Lower lobe of right lung (tissue), 2 donors: ENCODE data around the gene COL19A1. TPM values are rescaled to one million over a fixed set of nuclear protein-coding genes. Genes with fewer than 3 reads are reported as not detected.

Source experiments
- ATAC-seq, 2 donors: fragments of 200-7000 bp; cut with Tn5 transposase; one replicate each; pipeline ENCODE4 v1.9.1; 2020 to 2022; ENCODE audit warnings: mild to moderate bottlenecking in 2 of 2, moderate library complexity in 2 of 2
- DNase-seq: peaks from one replicate; pipeline ENCODE4 v3.0.0-alpha.2; 2020
- H3K27ac ChIP-seq: fragments of 200-600 bp; one replicate; pipeline ENCODE4 v1.8.0; 2022
- H3K27me3 ChIP-seq: fragments of 200-600 bp; one replicate; pipeline ENCODE4 v1.8.0; 2022; ENCODE audit warnings: low read depth
- H3K36me3 ChIP-seq: fragments of 200-600 bp; one replicate; pipeline ENCODE4 v1.8.0; 2022; ENCODE audit warnings: mild to moderate bottlenecking
- H3K4me1 ChIP-seq: fragments of 200-600 bp; one replicate; pipeline ENCODE4 v1.8.0; 2022
- H3K4me3 ChIP-seq: fragments of 200-600 bp; one replicate; pipeline ENCODE4 v1.8.0; 2022; ENCODE audit warnings: mild to moderate bottlenecking
- H3K9me3 ChIP-seq: fragments of 200-600 bp; one replicate; pipeline ENCODE4 v1.8.0; 2022
- CTCF ChIP-seq: fragments of 200-600 bp; IDR thresholded peaks from one replicate; pipeline ENCODE4 v1.8.0; 2022; ENCODE audit warnings: antibody characterized with exemption, mild to moderate bottlenecking
- intact Hi-C: fragments of 100-400 bp; cut with DNase I; formaldehyde crosslinking; loops from one replicate; pipeline ENCODE4 v1.11.0; 2022
- total RNA-seq: library from RNA; stranded (reverse); fragmentation: NEBNext Ultra II Directional; extraction: Animal tissue kit (Norgen Biotek cat#: 25700); gene quantifications from one replicate; pipeline ENCODE4 v1.2.1, GENCODE V29; 2021
- donor health status: DM: no; HTN: yes; CAD: no; lungs with severe emphysema.

Gene COL19A1
- total RNA-seq, 1 donor from 2014 or later, result not detected

GRCh38 chr6:70136996-70137395 lies 270.6 kb downstream of the COL19A1 start:
- intact Hi-C loops, result no loop called here
- no peak overlapping the region for H3K27ac ChIP-seq
- ATAC-seq, result no peak

GRCh38 chr6:70140496-70140895 lies 274.1 kb downstream of the COL19A1 start:
- no peak for TF ChIP-seq CTCF
- no peaks in the 10 kb centered on the region for H3K36me3 ChIP-seq
- intact Hi-C loops, result no loop called here
- no peak overlapping the region for H3K27ac ChIP-seq
- H3K9me3 ChIP-seq, result no peaks in the 10 kb centered on the region
- H3K4me1 ChIP-seq, result no peaks in the 10 kb centered on the region
- no peaks in the 10 kb centered on the region for H3K27me3 ChIP-seq
- DNase-seq (no peak), ATAC-seq (no peak)
- no peak overlapping the region for H3K4me3 ChIP-seq

More at GRCh38 chr6:70136996-70137395, 270.6 kb downstream of the COL19A1 start:
- no peak for TF ChIP-seq CTCF
- Histone ChIP-seq H3K9me3 (no peaks in the 10 kb centered on the region), H3K36me3 (no peaks in the 10 kb centered on the region), H3K27me3 (no peaks in the 10 kb centered on the region), H3K4me3 (no peak overlapping the region), H3K4me1 (no peaks in the 10 kb centered on the region)
- DNase-seq, result no peak

- intact Hi-C loops, result no loop called here
- no peaks in the 10 kb centered on the region for H3K4me1 ChIP-seq
- no peak for TF ChIP-seq CTCF
- DNase-seq, result no peak
- H3K9me3 ChIP-seq, result no peaks in the 10 kb centered on the region
- H3K4me3 ChIP-seq, result no peak overlapping the region
- no peak for ATAC-seq
- no peak overlapping the region for H3K27ac ChIP-seq
- H3K36me3 ChIP-seq, result no peaks in the 10 kb centered on the region
- H3K27me3 ChIP-seq, result no peaks in the 10 kb centered on the region
Measured at GRCh38 chr6:70142034-70142433, 275.7 kb downstream of the COL19A1 start.

- no peaks in the 10 kb centered on the region for H3K4me1 ChIP-seq
- H3K27me3 ChIP-seq, result no peaks in the 10 kb centered on the region
- H3K9me3 ChIP-seq, result no peaks in the 10 kb centered on the region
- TF ChIP-seq CTCF, result no peak
- DNase-seq (no peak), ATAC-seq (no peak)
- H3K36me3 ChIP-seq, result no peaks in the 10 kb centered on the region
- intact Hi-C loops, result no loop called here
- H3K27ac ChIP-seq, result no peak overlapping the region
- no peak overlapping the region for H3K4me3 ChIP-seq
Measured at GRCh38 chr6:70145178-70145577, 278.8 kb downstream of the COL19A1 start.

- Histone ChIP-seq H3K9me3 (no peaks in the 10 kb centered on the region), H3K4me1 (no peaks in the 10 kb centered on the region), H3K27me3 (no peaks in the 10 kb centered on the region), H3K4me3 (no peak overlapping the region), H3K36me3 (no peaks in the 10 kb centered on the region), H3K27ac (no peak overlapping the region)
- DNase-seq (no peak), ATAC-seq (no peak)
- intact Hi-C loops, result no loop called here
- TF ChIP-seq CTCF, result no peak
Measured at GRCh38 chr6:70149209-70149788, 282.9 kb downstream of the COL19A1 start.
